CD4-positive, alpha-beta T cell treated with Interleukin-12 subunit alpha and Interleukin-12 subunit beta, for 1 hour (primary cell): ENCODE measurements around the gene CKLF.
"Not testable (repeated sequence)": the region's sequence is repeated elsewhere in the genome, so short reads cannot be mapped to it uniquely, and the experiment has no call there.

Experiments used
- DNase-seq: peaks from one replicate; pipeline ENCODE4 v3.0.0-alpha.2; 2020

The CKLF gene, protein sequence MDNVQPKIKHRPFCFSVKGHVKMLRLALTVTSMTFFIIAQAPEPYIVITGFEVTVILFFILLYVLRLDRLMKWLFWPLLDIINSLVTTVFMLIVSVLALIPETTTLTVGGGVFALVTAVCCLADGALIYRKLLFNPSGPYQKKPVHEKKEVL

DNA sequence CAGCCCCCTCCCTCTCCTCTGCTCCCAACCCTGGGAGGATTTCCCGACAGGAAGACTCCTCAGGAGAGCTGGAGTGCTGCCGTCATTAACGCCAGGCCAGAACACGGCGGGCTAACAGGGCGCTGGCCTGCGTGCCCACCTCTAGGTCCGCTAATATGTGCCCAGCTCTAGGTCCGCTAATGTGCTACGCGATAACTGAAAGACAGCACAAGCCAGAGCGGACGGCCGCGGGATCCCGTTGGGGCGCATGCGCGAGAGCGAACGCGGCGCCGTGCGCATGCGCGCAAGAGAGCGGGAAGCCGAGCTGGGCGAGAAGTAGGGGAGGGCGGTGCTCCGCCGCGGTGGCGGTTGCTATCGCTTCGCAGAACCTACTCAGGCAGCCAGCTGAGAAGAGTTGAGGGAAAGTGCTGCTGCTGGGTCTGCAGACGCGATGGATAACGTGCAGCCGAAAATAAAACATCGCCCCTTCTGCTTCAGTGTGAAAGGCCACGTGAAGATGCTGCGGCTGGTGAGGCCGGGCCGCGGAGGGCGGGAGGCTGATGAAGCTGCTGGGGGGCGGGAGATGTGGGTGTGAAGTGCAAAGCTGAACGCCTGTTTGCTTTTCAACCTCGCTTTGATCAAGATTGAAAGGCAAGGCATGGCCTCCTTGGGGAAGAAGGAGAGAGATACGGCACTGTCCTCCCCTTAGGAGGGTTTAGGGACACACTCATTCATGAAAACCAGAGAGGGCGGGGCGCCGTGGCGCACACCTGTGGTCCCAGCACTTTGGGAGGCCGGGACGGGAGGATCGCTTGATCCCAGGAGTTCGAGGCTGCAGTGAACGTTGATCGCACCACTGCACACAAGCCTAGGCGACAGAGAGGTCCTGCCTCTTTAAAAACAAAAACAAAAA lies at the start of gene CKLF:
CKLF (plus strand) TSS at position 291 of the 892 bp plus-strand sequence; CDS start at position 431, 140 bp downstream.
- peak; percentile 94 for DNase-seq

DNA sequence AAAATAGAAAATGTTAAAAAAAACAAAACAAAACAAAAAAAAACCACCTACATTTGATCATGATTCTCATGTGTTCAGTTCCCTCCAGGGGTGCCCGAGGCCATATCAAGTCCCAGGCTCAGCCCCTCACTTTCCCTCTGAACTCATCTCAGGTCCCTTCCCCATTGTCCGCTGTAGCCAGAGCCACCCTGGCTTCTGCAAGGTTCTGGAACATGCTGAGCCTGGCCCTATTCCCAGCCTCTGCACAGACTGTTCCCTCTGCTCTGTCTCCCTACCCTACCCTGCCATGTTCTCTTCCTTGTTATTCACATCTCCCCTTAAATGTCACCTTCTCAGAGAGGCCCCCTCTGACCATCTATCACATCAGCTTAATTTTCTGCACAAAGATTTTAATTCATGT lies 49.3 kb upstream of the CKLF start:
- DNase-seq = no peak

DNA sequence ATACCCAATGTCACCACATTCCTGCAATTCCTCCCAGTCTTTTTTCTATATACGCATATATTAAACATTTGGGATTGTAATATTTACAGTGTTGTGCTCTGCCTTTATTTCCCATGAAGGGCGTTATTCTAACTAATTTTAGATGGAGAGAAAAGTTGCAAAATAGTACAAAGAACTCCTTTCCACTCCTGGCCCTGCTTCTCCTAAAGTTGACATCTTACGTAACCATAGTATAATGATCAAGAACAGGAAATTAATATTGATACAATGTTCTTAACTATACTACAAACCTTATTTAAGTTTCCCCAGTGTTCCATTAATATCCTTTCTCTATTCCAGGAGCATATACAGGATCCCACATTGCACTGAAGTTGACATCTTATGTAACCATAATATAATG lies 48.8 kb upstream of the CKLF start:
- no peak for DNase-seq

DNA sequence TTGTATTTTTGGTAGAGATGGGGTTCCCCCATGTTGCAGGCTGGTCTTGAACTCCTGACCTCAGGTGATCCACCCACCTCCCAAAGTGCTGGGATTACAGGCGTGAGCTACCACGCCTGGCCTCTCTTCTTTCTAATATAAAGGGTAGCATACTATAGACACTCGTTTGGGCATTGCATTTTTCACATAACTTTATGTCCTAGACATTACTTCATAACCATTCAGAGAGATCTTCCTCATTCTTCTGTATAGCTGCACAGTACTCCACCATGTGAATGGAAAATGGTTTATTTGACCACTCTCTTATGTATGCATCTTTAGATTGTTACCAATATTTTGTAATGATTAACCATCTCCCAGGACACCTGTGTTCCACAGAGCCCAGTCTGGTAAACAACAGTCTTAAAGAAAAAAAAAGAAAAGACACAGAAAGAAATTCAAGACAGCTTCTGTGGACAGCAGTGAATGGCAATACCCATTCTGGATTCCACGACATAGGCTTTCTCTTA lies 44.6 kb upstream of the CKLF start:
- no peak for DNase-seq

DNA sequence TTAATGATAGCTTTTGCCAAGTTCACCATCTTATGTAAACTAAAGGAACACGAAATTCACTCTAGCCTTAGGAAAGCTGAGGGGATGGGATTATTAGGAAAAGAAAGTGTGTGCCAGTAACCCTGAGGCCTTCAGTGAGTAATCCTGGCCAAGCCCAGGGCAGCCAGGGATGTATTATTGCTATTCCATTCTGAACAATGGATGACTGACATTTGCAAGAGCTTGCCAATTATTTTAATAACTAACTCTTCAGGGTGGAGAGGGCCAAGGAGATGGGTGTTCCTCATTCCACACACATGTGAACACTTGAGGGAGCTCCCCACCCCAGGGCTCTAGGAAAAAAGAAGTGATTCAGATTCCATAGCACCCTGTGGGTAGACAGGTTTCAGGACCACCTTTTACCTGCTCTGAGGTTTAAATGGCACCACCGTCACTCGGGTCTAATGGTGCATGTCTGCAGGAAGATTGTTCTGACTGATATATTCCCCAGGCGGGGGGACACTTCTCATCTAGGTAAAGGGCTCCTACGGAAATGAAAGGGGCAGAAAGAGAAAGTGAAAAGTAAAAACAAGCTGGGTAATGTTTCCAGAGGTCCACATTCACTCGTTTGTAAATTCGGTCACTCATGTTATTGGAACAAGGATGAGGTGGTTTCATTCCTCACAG lies 44.0 kb upstream of the CKLF start:
- no peak for DNase-seq

DNA sequence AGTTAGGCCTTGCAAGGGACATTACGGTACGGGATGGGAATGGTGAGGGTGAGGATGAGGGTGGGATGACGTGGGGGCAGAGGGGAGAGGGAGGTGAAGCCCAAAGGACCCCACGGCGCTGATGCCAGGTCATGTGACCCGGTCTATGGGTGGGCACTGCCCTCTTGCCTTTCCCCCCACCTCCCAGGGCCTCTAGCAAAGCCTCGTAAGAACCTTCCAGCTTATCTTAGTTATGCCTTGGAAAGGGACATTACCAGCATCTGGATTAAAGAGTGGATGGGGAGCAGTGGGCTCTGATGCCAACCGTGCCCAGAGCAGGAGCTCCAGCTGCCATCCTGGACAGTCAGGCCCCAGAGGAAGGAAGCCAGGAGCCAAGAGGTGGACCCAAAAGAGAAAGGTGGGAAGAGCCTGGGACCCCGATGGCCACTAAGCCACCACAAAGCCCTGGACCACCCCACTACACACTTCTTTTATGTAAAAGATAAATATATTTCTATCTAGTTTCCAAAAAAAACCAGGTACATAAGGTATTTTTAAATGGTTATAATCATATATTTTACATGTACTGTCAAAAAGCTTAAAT lies 43.4 kb upstream of the CKLF start:
- DNase-seq = no peak

DNA sequence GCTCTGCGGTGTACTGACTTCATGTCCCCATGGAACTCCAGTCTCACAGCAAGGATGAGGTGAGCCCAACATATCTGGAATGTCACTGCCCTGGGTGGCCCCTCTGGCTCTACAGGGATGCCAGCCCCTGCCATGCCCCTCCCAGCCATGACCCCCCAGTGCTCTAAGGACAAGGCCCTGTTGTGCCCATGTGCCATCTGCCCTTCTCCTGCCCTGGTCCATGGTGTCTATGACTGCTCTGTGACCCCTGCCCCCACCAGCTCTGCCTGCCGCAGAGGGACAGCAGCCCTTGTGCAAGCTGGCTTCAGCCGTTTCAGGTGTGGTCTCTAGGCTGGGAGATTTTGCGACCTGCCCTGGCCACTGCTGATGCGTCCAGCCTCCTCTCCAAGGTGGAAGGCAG lies 42.8 kb upstream of the CKLF start:
- DNase-seq = no peak

DNA sequence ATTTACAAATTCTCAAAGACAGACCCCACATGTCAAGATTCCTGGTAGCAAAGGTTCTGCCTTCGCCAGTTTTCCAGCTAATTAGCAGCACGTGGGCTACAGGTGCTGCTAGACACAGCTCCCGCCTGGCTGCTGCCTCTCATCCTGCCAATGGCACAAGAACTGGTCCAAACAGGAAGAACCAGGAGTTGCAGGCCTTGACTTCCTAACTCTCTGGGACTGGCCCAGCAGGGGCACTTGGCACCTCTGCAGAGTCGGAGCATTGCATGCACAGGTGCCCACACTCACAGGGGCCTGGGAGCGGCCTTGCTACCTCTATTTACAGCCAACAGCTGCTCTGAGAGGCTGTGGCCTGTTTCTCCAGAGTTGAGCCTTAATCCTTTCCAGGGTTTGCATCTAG lies 42.1 kb upstream of the CKLF start:
- no peak for DNase-seq

DNA sequence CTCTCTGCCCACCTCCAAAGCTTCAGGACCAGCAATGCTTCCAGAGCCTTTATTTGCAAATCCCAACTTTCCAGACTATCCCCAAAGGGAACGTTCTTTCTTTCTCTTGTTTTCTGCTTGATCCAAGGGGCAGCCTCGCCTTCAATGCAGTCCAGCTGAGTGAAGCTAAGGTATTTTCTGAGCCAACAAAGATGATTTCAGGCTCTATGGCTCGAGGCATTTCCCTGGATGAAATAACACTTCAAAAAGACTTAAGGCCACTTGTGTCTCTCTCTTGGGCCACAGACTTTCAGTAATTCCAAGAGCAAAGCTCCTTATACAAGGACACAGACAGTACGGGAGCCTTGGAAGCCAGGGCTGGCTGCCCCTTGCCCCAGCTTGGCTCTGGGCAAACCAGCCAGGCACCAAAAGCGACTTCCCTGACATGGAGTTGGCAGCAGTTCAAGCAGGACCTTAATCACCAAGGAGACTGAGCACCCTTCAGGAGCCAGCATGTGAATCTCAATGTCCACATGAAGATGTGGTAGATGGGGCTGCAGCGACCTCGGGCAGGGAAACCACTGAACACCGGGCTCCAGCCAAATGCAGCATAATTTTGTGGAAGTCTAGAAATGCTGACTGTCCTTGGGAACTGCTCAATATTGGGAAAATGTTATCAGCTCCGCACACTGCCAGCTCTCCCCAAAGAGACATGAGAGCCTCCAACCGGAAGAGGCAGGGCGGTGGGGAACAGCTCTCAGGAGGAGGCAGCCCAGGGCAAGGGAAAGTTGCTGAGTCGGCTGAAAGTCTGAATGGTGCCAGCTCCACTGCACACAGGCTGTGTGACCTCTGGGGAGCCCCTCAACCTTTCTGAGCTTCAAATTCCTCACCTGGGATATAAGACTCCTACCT lies 41.4 kb upstream of the CKLF start:
- DNase-seq = no peak

DNA sequence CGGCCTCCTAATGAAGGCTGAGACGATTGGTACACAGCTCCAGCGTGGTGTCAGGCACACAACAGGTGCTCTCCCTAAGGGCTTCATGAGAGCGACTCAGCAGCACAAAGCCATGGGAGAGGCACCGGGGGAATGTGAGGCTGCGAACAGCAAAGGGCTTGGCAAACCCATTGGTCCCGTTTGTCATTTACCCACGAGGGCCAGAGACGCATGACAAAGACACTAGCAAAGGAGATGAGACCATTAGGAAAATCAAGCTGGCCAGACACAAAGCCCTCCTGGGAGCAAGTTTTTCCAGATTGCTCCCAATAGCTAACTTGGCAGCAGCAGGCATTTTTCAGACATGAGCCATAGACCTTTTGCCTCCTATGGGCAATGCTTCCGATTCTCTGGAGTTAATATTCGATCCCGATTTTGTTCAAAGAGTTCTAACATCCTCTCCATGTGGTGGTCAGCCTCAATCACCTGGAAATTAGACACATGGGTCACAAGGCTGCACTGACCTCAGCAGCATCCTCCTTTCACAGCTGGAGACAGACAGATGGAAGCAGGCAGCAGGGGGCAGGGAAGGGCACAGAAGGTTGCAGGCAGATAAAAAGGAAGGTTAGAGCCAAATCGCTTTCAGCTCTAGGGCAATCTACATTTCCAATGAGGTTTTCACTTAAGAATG lies 40.6 kb upstream of the CKLF start:
- peak; percentile 22 for DNase-seq

DNA sequence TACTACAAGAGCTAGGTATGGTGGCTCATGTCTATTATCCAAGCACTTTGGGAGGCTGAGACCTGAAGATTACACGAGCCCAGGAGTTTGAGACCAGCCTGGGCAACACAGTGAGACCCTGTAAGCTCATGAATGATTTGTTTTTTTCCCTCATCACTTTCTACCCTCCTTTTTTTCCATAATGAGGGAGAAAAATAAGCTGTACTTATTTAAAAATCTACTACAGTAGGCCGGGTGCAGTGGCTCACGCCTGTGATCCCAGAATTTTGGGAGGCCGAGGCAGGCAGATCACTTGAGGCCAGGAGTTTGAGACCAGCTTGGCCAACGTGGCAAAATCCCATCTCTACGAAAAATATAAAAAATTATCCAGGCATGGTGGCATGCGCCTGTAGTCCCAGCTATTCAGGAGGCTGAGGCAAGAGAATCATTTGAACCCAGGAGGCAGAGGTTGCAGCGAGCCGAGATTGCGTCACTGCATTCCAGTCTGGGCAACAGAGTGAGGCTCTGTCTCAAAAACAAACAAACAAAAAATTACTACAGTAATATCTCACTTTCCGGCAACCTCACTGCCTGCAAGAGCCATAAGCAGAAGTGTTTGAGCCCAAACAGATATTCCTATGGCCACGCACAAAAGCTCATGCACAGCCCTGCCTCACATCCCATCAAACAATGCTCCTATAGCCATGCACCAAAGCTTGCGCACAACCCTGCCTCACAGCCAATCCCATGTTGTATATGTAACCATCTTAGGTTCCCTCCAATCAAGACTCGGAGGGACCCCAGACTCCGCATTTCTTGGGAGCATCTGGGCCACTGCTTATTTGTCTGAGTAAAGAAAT lies 39.9 kb upstream of the CKLF start:
- DNase-seq = no peak

DNA sequence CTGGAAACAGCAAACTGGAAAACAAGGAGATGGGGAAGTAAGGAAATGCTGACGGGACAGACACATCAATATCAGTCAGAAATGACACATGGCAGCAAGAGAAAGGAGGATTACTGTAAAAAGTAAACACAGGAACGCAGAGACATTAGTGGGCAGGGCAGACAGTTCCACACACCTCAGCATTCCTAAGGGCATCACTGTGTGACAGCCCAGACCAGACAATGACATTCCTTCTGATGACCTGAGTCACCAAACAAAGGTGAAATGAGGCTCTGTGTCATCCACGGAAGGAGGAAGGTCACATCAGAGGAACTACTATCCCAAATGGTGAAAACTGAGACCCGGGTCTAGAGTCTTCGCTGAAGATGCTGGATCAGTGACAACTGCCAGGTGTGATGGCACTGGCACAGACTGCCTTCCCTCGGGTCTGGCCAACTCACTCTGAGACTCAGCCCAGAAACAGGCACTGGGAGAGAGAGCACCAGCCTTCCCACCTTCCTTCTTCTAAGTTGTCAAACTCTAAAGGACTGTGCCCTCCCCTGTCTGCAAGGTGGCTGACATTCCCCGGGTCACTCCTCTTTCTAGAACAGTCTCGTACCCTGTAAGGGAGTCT lies 39.2 kb upstream of the CKLF start:
- DNase-seq = no peak

DNA sequence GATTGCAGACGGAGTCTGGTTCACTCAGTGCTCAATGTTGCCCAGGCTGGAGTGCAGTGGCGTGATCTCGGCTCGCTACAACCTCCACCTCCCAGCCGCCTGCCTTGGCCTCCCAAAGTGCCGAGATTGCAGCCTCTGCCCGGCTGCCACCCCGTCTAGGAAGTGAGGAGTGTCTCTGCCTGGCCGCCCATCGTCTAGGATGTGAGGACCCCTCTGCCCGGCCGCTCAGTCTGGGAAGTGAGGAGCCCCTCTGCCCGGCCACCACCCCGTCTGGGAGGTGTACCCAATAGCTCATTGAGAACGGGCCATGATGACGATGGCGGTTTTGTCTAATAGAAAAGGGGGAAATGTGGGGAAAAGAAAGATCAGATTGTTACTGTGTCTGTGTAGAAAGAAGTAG lies 38.0 kb upstream of the CKLF start:
- DNase-seq = not testable (repeated sequence)

DNA sequence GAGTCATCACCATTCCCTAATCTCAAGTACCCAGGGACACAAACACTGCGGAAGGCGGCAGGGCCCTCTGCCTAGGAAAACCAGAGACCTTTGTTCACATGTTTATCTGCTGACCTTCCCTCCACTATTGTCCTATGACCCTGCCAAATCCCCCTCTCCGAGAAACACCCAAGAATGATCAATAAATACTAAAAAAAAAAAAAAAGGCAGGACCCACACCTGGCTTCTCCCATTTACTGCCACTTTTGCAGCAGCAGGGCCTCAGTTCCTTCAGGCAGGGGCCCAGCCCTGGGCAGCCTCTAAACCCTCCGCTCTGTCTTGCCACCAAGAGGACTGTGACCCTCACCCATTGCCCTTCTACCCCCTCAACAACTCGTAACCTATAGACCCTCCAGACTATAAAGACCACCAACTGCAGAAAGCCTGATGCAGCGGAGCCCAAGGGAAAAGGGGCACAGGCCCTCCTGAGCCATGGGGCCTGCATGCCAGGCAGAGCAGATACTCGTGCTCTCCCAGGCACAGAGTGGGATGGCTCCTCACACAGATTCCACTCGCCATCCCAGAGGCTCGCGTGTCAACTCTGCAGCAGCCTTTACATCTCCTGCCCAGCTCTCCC lies 37.3 kb upstream of the CKLF start:
- not testable (repeated sequence) for DNase-seq

DNA sequence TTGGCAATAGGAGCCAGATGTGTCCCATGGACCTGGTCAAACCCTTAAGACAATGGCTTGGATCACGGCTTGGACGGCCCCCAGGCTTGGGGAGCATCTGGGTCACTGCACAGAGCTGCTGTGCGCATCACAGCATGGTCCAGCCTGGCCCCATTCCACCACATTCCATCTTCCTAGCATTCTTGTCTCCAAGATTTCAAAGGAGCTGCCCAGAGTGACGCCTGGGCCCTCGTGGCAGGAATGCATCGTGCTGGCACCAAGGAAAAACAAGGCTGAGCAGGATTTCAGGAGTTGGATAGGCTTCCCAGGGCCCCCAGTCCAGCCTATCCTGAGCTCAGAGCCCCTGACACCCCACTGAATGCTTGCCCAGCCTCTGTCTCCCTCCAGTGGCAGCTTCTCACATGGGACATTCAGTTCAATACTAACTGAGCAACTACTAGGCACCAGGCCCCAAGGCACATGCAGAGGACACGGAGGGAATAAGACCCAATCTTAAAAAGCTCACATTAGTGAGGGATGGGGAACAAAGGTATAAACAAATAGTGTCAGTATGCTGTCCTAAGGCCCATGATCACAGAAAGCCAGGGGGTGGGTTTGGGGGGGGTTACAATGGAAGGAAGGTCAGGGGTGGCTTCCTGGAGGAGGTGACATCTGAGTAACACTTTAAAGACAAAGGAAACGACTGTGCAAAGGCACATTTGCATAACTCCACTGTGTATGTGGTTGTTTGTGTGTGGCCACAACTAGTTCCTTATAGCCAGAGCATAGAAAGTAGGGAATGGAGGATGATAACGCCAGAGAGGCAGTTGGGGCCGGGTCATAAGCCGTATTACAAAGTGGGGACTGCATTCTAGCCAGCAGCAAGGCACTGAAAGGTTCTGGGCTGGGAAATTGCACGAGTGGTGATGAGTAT lies 36.5 kb upstream of the CKLF start:
- DNase-seq = peak; percentile 23

DNA sequence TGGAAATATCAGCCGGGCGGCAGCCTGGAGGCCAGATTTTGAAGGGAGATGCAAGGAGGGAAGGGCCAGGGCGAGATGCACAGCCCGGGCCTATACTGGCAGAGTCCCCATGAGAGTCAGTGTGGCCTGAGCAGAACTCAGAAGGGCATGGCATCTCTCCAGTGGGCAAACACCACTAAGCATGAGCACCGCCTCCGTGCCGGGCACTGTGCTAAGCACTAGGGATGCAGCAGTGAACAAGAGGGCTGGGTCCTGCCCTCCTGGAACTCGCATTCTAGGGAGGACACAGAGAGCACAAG lies 35.9 kb upstream of the CKLF start:
- no peak for DNase-seq

DNA sequence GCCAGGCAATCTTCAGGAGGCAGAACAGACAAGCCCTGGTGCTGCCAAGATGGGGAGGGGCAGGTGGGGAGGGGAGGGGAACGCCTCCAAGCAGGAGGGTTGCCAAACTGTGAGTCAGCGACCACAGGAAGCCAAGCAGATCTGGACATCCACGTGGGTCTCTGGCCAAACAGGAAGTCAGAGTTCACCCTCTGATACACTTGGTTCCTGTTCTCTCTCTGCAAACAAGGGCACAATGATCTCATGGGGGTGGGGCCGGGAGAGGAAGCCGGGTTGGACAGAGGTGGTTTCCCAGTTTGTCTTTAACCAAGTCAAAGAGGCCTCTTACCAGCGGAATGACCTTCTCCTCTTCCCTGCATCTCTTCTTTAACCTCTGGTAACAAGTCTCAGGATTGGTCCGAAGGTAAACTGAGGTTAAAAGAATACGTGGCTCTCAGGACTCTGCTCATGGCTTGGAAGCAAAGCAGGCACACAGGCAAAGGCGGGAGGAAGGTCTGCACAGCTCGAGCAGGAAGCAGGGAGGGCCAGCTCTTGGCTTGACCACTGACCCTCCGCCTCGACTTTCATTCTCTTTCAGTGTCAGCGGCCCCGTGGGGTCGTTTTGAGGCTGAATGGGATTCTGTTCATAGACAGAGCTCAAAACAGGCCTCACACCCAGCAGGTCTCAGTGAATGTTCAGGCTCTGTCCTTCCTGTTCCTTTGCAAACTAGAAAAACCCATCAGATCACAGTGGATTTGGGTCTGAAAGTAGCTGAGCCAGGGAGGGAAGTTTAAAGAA lies 35.4 kb upstream of the CKLF start:
- peak; percentile 86 for DNase-seq

DNA sequence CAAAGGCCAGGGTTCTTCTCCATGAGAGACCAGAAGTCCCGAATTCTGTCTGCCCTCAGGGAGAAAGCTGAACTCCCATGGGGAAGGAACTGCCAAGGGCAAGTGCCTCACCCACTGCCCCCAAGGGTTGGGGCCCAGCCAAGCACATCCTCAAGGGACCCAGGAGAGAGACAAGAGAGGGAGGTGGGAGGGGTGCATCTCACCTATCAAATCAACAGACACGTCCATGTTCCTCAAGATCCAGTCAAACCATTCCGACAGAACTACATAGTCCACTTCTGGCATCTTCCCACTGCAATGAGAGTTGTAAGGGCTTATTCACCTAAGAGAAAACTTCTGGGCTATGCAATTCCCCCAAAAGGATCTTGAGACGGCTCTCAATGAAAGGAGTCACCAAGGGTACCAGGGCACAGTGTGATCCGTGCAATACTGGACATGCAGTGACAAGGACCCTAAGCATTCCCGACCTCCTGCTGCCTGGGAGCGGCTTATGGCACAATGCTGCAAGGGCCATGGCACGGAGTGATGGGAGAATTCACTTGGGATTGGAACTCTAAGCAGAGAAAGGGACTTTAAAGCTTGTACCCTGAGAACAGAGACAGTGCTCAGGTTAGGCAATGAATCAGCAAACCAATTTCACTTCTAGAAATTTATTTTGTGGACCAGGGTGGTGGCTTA lies 34.7 kb upstream of the CKLF start:
- no peak for DNase-seq
